H1 (cell line): ENCODE measurements around the gene ZNF383. TPM values are rescaled to one million over a fixed set of nuclear protein-coding genes. Genes with fewer than 3 reads are reported as not detected.

Source experiments
- E2F6 ChIP-seq: IDR thresholded peaks from 2 replicates; pipeline ENCODE4 v1.6.1; 2012; ENCODE audit warnings: inconsistent platforms
- SIRT6 ChIP-seq: IDR thresholded peaks from one replicate; pipeline ENCODE4 v1.7.1; 2012; ENCODE audit warnings: low read length, inconsistent platforms
- SUZ12 ChIP-seq: fragments of 200-600 bp; sonication (generic); IDR thresholded peaks from 2 replicates; pipeline ENCODE4 v1.6.1; 2012; ENCODE audit warnings: mild to moderate bottlenecking, inconsistent platforms, low read length, moderate library complexity, mixed read lengths
- polyA plus RNA-seq, 7 experiments: library from polyadenylated mRNA; depleted of rRNA in 3 of 7; stranded (reverse) in 5 of 7; unstranded in 2 of 7; fragments of >200 nt in 5 of 7; fragments of 200-250 nt in 2 of 7; gene quantifications; 1 replicate in 5 of 7; 2 replicates in 1 of 7; 4 replicates in 1 of 7; pipeline versions ENCODE4 v1.2.1 to v1.2.3, GENCODE V29; 2011 to 2013; ENCODE audit warnings: missing spikeins in 2 of 7, mixed read lengths in 2 of 7
- total RNA-seq: library from RNA; stranded (reverse); fragmentation: NEBNext Ultra II Directional; extraction: Animal tissue kit (Norgen Biotek cat#: 25700); gene quantifications from 2 replicates; pipeline ENCODE4 v1.2.1, GENCODE V29; 2021

The ZNF383 gene
- total and polyA plus RNA-seq, 2 of the 8 experiments (the other 6 are each of a cell fraction or from before 2014, with no cell fraction given), result 1.2 to 3.9 TPM

GRCh38 chr19:37220383-37220782 lies 2.4 kb downstream of the ZNF383 start (continued):
- TF ChIP-seq SIRT6 (no peak), SUZ12 (no peak), E2F6 (no peak)
